Fibroblast of lung (primary cell): Measurements from ENCODE around the gene IKZF2.

Experiments used
- CTCF ChIP-seq, 2 donors: IDR thresholded peaks in 1 of 2; conservative IDR thresholded peaks in 1 of 2; 1 replicate in 1 of 2; 2 replicates in 1 of 2; pipeline ENCODE4 v1.5.1; 2011 to 2012; ENCODE audit warnings: low read length in 2 of 2, control low read depth in 1 of 2, inconsistent platforms in 1 of 2, low read depth in 1 of 2, mild to moderate bottlenecking in 1 of 2
- EZH2 ChIP-seq: IDR thresholded peaks from 2 replicates; pipeline ENCODE4 v1.5.1; 2012; ENCODE audit warnings: low read length, control low read depth, mild to moderate bottlenecking; ENCODE audit errors: missing control alignments

- TF ChIP-seq CTCF (conservative IDR thresholded peaks at IDR 0.05 in 1 of 2, IDR thresholded peaks at IDR 0.05 in 1 of 2; ENCODE audit: low read depth in 1 of 2, low read length in 2 of 2), result no peak
- no peak for TF ChIP-seq EZH2
These were observed 181.3 kb downstream of the IKZF2 start for GRCh38 chr2:212970132-212970531.
